ENCODE data around the gene TMEM25. TPM values are rescaled to one million over a fixed set of nuclear protein-coding genes. Genes with fewer than 3 reads are reported as not detected.

The TMEM25 gene
- total RNA-seq, 1 experiment from 2014 or later = 24.5 TPM

DNA sequence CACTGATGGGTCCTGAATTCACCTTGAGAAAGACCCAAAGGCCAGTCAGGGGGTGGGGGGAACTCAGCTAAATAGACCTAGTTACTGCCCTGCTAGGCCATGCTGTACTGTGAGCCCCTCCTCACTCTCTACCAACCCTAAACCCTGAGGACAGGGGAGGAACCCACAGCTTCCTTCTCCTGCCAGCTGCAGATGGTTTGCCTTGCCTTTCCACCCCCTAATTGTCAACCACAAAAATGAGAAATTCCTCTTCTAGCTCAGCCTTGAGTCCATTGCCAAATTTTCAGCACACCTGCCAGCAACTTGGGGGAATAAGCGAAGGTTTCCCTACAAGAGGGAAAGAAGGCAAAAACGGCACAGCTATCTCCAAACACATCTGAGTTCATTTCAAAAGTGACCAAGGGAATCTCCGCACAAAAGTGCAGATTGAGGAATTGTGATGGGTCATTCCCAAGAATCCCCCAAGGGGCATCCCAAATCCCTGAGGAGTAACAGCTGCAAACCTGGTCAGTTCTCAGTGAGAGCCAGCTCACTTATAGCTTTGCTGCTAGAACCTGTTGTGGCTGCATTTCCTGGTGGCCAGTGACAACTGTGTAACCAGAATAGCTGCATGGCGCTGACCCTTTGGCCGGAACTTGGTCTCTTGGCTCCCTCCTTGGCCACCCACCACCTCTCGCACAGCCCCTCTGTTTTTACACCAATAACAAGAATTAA, 6.1 kb upstream of the TMEM25 start:
- no peak overlapping the region for H3K4me3 Mint-ChIP-seq
- H3K27me3 Mint-ChIP-seq (ENCODE audit: low read depth) = peaks cover 5% of the 10 kb centered on the region; the same call in 1 of the 2 replicates
- H3K4me1 Mint-ChIP-seq = peaks cover 29% of the 10 kb centered on the region in 2 experiments
- H2BK5ac ChIP-seq (ENCODE audit: insufficient read length, low read length) = no peak overlapping the region
- H3K23ac ChIP-seq (ENCODE audit: insufficient read length, low read depth, low read length) = no peak overlapping the region
- no peak overlapping the region for H3K9ac ChIP-seq (ENCODE audit: extremely low read depth, insufficient read length, low read length)
- no peak overlapping the region for H2BK12ac ChIP-seq (ENCODE audit: insufficient read length, low read depth, low read length)
- no peaks in the 10 kb centered on the region for H3K23me2 ChIP-seq (ENCODE audit: insufficient read length, low read depth, low read length, poor library complexity, severe bottlenecking)
- H3K14ac ChIP-seq (ENCODE audit: insufficient read depth, low read length) = no peak overlapping the region
- H4K20me1 ChIP-seq (ENCODE audit: control insufficient read depth, insufficient read depth, insufficient read length) = no peaks in the 10 kb centered on the region
- no peak overlapping the region for H2BK120ac ChIP-seq (ENCODE audit: low read depth, low read length, poor library complexity, severe bottlenecking)
- no peak overlapping the region for H4K5ac ChIP-seq (ENCODE audit: insufficient read length, low read depth, low read length)
- no peak overlapping the region for H2BK20ac ChIP-seq (ENCODE audit: low read depth, low read length, poor library complexity, severe bottlenecking)
- H3K4me2 ChIP-seq (ENCODE audit: insufficient read depth, insufficient read length, low read length) = no peak overlapping the region
- H3K56ac ChIP-seq (ENCODE audit: insufficient read length, low read depth, low read length) = no peak overlapping the region
- H3K27ac ChIP-seq (ENCODE audit: insufficient read length, low read depth, low read length) = no peak overlapping the region
- no peak for TF ChIP-seq CTCF (conservative IDR thresholded peaks at IDR 0.05)
- no peak overlapping the region for H2AK5ac ChIP-seq (ENCODE audit: insufficient read length, low read length)
- H3K4me1 ChIP-seq (ENCODE audit: insufficient read depth, low read length) = no peaks in the 10 kb centered on the region
- no peaks in the 10 kb centered on the region for H3K9me3 ChIP-seq (ENCODE audit: control insufficient read depth, low read depth, low read length)
- H3K9me3 Mint-ChIP-seq = no peaks in the 10 kb centered on the region
- H4K91ac ChIP-seq (ENCODE audit: insufficient read length, low read depth, low read length) = no peak overlapping the region
- no peaks in the 10 kb centered on the region for H3K27me3 ChIP-seq (ENCODE audit: insufficient read depth, low read length)
- H2BK15ac ChIP-seq (ENCODE audit: low read depth, low read length) = no peak overlapping the region
- H3K27ac Mint-ChIP-seq = peak overlapping the region in 1 of 3 experiments; percentile 59; a peak in 3 of 7 replicates
- H3T11ph ChIP-seq (ENCODE audit: low read length) = no peak overlapping the region
- DNase-seq = no peak
- no peak overlapping the region for H3K18ac ChIP-seq (ENCODE audit: insufficient read length, low read depth, low read length)
- no CpG with 5 or more reads among the region's 6 CpGs for WGBS (ENCODE audit: extremely low coverage, insufficient read length, low lambda C conversion rate)
- no peaks in the 10 kb centered on the region for H3K79me1 ChIP-seq (ENCODE audit: insufficient read depth, low read depth, low read length, poor library complexity, severe bottlenecking)
- H4K8ac ChIP-seq (replicated peaks; ENCODE audit: insufficient read length, low read depth, low read length) = no peak overlapping the region
- peaks cover 20 to 54% (median 48%) of the 10 kb centered on the region in 3 experiments; a peak in 6 of 7 replicates for H3K36me3 Mint-ChIP-seq (ENCODE audit: insufficient read depth in 1 of 3, low read depth in 3 of 3)
- no peak overlapping the region for H2AFZ ChIP-seq (ENCODE audit: low read length)
- no peaks in the 10 kb centered on the region for H3K79me2 ChIP-seq (ENCODE audit: insufficient read depth, low read length)
- no peak overlapping the region for H3K4ac ChIP-seq (ENCODE audit: low read depth, low read length)

All from H9 (cell line).